GM19468 (cell line): ENCODE measurements around the gene ZSWIM8.
"Not testable (repeated sequence)": the region's sequence is repeated elsewhere in the genome, so short reads cannot be mapped to it uniquely, and the experiment has no call there.

Experiments
- ATAC-seq: cut with Tn5 transposase; IDR thresholded peaks from one replicate; pipeline ENCODE4 v1.9.1; 2021; ENCODE audit warnings: mild to moderate bottlenecking, moderate library complexity, moderate number of reproducible peaks; ENCODE audit not compliant: unreplicated experiment; ENCODE audit errors: extremely low read depth

ZSWIM8 gene

GRCh38 chr10:73810735-73811465 is 25.5 kb downstream of the ZSWIM8 start:
- peak; percentile 1 for ATAC-seq

- no peak for ATAC-seq
These were observed 27.3 kb downstream of the ZSWIM8 start for GRCh38 chr10:73812657-73813056.

- ATAC-seq, result no peak
These were observed 27.9 kb downstream of the ZSWIM8 start for GRCh38 chr10:73813333-73813732.

GRCh38 chr10:73814276-73814895 is 29.0 kb downstream of the ZSWIM8 start:
- no peak for ATAC-seq

- no peak for ATAC-seq
These were observed 29.7 kb downstream of the ZSWIM8 start for GRCh38 chr10:73814896-73815718.

- ATAC-seq, result no peak
These were observed 30.3 kb downstream of the ZSWIM8 start for GRCh38 chr10:73815719-73816030.

GRCh38 chr10:73816917-73817729 is 31.7 kb downstream of the ZSWIM8 start:
- no peak for ATAC-seq

- no peak for ATAC-seq
These were observed 32.4 kb downstream of the ZSWIM8 start for GRCh38 chr10:73817826-73818225.

GRCh38 chr10:73818402-73818801 is 33.0 kb downstream of the ZSWIM8 start:
- no peak for ATAC-seq

- ATAC-seq, result no peak
These were observed 33.7 kb downstream of the ZSWIM8 start for GRCh38 chr10:73819081-73819480.

GRCh38 chr10:73819513-73820093 is 34.2 kb downstream of the ZSWIM8 start:
- ATAC-seq, result no peak

GRCh38 chr10:73823391-73823790 is 38.0 kb downstream of the ZSWIM8 start:
- ATAC-seq, result no peak

GRCh38 chr10:73824146-73824725 is 38.8 kb downstream of the ZSWIM8 start:
- no peak for ATAC-seq

GRCh38 chr10:73827346-73828089 is 42.1 kb downstream of the ZSWIM8 start:
- ATAC-seq, result no peak

- no peak for ATAC-seq
These were observed 42.8 kb downstream of the ZSWIM8 start for GRCh38 chr10:73828161-73828560.

- ATAC-seq, result not testable (repeated sequence)
These were observed 43.7 kb downstream of the ZSWIM8 start for GRCh38 chr10:73829090-73829489.

GRCh38 chr10:73836427-73836980 is 51.1 kb downstream of the ZSWIM8 start:
- ATAC-seq, result no peak

GRCh38 chr10:73837072-73837471 is 51.7 kb downstream of the ZSWIM8 start:
- no peak for ATAC-seq
